AG09319 (cell line): ENCODE measurements around the gene THRSP.

Experiments used
- DNase-seq: peaks from one replicate; pipeline ENCODE4 v3.0.0-alpha.2; 2010; ENCODE audit warnings: low read depth; ENCODE audit errors: extremely low read depth
- CTCF ChIP-seq: IDR thresholded peaks from 2 replicates; pipeline ENCODE4 v1.5.1; 2011; ENCODE audit warnings: low read depth, mild to moderate bottlenecking, inconsistent platforms, low read length, moderate library complexity

The THRSP gene

DNA sequence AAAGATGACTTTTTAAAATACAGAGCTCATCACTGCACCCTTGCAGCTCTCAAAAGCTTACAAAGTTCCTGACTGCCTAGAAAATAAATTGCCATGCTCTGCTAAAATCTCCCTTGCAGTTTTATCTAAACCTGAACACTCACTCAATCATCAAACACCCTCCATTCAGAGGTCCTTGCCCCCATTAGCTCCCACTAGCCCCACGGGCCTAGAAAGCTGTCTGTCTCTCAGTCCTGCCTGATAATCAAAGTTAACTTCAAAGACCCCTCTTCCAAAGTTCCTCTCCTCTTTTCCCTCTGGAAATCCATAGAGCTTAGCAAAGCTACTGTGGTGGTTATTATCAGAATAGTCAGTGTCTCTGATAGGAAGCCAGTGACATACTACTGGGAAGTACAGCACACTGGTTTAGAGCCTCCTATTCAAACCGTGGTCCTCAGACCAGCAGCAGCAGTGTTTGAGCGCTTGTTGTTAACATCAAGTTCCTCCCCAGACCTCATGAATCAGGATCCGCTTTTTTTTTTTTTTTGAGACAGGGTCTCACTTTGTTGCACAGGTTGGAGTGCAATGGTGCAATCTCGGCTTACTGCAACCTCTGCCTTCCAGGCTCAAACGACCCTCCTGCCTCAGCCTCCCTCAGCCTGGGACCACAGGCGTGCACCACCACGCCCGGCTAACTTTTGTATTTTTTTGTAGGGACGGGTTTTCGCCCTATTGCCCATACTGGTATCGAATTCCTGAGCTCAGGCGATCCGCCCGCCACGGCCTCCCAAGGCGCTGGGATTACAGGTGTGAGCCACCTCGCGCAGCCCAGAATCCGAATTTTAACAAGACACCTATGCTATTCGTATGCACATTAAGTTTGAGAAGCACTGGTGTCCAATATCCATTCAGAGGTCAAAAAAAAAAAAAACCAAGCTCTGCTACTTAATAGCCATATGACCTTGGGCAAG, 14.8 kb downstream of the THRSP start:
- no peak for DNase-seq
- no peak for TF ChIP-seq CTCF

DNA sequence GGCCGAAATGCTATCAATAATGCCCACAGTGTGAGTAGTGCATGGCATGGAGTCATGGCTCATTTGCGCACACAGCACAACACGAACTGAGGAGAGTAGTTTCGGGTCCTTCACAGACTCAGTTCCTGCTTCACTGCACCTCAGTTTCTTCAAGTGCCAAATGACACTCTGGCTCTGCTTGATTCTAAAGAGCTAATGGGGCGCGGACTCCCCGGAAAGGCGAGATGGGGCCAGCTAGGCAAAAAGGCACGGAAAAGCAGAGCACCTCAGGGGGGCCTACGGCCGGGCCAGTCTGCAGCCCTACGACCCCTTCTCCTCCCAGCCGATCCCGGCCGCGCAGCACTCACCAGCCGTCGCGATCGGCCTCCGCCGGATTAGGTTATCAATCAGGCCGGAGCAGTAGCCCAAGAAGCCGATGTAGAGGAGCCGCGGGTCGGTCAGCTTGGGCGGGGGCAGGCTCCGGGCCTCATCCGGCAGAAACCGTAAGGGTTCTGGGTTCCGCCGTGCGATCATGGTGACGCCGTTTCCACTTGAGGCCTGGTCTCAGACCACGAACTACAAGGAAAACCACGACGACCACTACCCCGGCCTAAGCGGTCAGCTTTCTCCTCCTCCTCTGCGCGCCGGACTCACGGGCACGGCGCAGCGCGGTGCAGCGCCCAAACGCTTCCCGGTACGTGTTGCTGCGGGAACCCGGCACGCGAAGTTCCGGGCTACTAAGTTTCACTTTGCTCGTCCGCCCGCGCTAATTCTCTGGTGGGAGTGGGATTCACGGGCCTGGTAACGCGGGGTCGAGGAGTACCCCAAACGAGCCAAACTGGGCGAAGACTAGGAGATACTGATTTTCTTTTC, 15.8 kb downstream of the THRSP start, which contains the start of gene NDUFC2:
NDUFC2 (minus strand) TSS at position 631 of the 852 bp plus-strand sequence; CDS start at position 513, 118 bp downstream.
- no peak for TF ChIP-seq CTCF
- DNase-seq = peak; percentile 62

DNA sequence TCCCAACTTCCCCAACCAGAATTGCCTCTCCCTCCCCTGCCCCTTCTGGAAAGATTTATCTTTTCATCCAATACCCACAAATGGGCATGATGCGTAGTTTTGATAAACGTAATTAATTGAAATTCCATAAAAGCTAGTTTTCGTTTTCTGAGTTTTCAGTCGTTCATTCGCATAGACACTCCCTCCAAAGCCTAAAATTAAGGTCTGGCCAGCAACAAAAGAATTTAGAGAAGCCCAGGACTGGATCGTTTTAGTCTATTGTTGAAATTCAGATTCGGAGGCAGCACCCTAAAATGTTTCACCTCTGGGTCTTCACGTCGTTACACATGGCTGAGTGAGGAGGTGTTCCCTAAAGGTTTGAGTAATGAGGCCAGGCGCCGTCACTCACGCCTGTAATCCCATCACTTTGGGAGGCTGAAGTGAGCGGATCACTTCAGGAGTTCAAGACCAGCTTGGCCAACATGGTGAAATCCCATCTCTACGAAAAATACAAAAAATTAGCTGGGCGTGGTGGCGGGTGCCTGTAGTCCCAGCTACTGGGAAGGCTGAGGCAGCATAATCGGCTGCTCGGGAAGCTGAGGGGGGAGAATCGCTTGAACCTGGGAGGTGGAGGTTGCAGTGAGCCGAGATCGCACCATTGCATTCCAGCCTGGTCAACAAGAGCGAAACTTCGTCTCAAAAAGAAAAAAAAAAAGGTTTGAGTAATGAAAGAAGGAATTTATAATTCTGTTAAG, 16.6 kb downstream of the THRSP start:
- TF ChIP-seq CTCF = no peak
- DNase-seq = no peak

- no peak for TF ChIP-seq CTCF
- no peak for DNase-seq
Observed at GRCh38 chr11:78080818-78081495, 17.3 kb downstream of the THRSP start.

DNA sequence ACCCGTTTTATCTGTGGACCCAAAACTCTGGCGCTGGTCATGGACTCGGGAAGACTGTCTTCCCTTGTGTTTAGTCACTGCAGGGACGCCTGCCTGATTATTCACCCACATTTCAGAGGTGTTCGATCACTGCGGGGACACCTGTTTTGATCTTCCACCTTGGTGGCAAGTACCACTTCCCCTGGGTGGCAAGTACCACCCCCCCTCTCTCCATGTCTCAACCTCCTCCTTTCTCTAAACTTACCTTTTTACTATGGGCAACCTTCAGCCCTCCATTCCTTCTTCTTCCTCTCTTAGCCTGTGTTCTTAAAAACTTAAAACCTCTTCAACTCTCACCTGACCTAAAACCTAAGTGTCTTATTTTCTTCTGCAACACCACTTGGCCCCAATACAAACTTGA, 17.9 kb downstream of the THRSP start:
- DNase-seq = no peak
- no peak for TF ChIP-seq CTCF

DNA sequence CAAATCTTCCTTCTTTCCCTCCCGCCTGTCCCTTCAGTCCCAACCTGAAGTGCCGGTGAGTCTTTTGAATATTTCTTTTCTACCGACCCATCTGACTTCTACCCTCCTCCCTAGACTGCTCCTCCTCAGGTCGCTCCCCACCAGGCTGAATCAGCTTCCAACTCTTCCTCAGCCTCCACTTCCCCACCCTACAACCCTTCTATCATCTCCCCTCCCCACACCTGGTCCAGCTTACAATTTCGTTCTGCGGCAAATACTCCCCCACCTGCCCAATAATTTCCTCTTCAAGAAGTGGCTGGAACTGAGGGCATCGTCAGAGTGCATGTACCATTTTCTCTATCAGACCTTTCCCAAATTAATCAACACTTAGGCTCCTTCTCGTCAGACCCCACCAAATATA, 18.5 kb downstream of the THRSP start:
- TF ChIP-seq CTCF = no peak
- DNase-seq = no peak
